Aorta (tissue), 5 donors: ENCODE measurements around the gene E2F2. TPM values are rescaled to one million over a fixed set of nuclear protein-coding genes. Genes with fewer than 3 reads are reported as not detected.
"Not testable (repeated sequence)": the region's sequence is repeated elsewhere in the genome, so short reads cannot be mapped to it uniquely, and the experiment has no call there.

Experiments
- ATAC-seq: fragments of 200-7000 bp; cut with Tn5 transposase; one replicate; pipeline ENCODE4 v1.9.1; 2022; ENCODE audit warnings: moderate library complexity; ENCODE audit not compliant: low FRiP score
- DNase-seq, 2 donors: peaks; one replicate each; pipeline ENCODE4 v3.0.0-alpha.2; 2020
- H3K27ac ChIP-seq, 2 donors: one replicate each; pipeline ENCODE4 v1.5.1; 2013; ENCODE audit warnings: low read length in 2 of 2, mild to moderate bottlenecking in 2 of 2, moderate library complexity in 2 of 2, control low read depth in 1 of 2, inconsistent platforms in 1 of 2, low read depth in 1 of 2
- H3K27me3 ChIP-seq, 2 donors: one replicate each; pipeline ENCODE4 v1.6.1; 2013; ENCODE audit warnings: control low read depth in 1 of 2, low read length in 1 of 2, mild to moderate bottlenecking in 1 of 2, moderate library complexity in 1 of 2; ENCODE audit not compliant: insufficient read depth in 2 of 2, control insufficient read depth in 1 of 2
- H3K36me3 ChIP-seq, 2 donors: one replicate each; pipeline ENCODE4 v1.6.1; 2013; ENCODE audit warnings: control low read depth in 1 of 2, low read length in 1 of 2, mild to moderate bottlenecking in 1 of 2; ENCODE audit not compliant: insufficient read depth in 2 of 2, control insufficient read depth in 1 of 2
- H3K4me1 ChIP-seq, 2 donors: one replicate each; pipeline ENCODE4 v1.6.1; 2013; ENCODE audit warnings: low read length in 2 of 2, control low read depth in 1 of 2, mild to moderate bottlenecking in 1 of 2, moderate library complexity in 1 of 2; ENCODE audit not compliant: insufficient read depth in 2 of 2, control insufficient read depth in 1 of 2
- H3K4me3 ChIP-seq, 2 donors: one replicate each; pipeline ENCODE4 v1.5.1; 2013; ENCODE audit warnings: low read length in 2 of 2, control low read depth in 1 of 2, mild to moderate bottlenecking in 1 of 2
- H3K9me3 ChIP-seq: one replicate; pipeline ENCODE4 v1.6.1; 2013; ENCODE audit warnings: mild to moderate bottlenecking, low read length; ENCODE audit not compliant: control insufficient read depth
- WGBS, 2 donors: extraction: QIAGEN DNeasy Blood & Tissue Kit; methylation state at CpG; one replicate each; pipeline ENCODE4 v1.1.7; 2013; 5-methylcytosine and 5-hydroxymethylcytosine counted together
- intact Hi-C, 2 donors: fragments of 100-400 bp; cut with DNase I; formaldehyde crosslinking; loops; one replicate each; pipeline versions ENCODE4 v1.14.2 to v1.15.0; 2022
- polyA plus RNA-seq, 2 donors: library from polyadenylated mRNA; stranded (reverse); fragments of 200-250 nt; gene quantifications; one replicate each; pipeline ENCODE4 v1.2.3, GENCODE V29; 2013
- total RNA-seq, 2 donors: library from RNA; stranded (reverse); fragmentation: NEBNext Ultra II Directional; extraction: Animal tissue kit (Norgen Biotek cat#: 25700); gene quantifications; one replicate each; pipeline ENCODE4 v1.2.1, GENCODE V29; 2021
- donor health status: healthy with polysubstance abuse.
- donor health status: Bipolar disorder and iron deficiency.
- donor health status: DM: no; HTN: no; CAD: no.
- donor health status: DM: no; HTN: no; CAD: no.
- donor health status: DM: yes; HTN: yes; CAD: no.

E2F2 gene
- total and polyA plus RNA-seq, 4 donors: 0.42 to 0.96 (median 0.50) TPM; not detected in 1

- H3K4me1 ChIP-seq: no peaks in the 10 kb centered on the region
- no peak for DNase-seq
- no peaks in the 10 kb centered on the region for H3K36me3 ChIP-seq
- H3K9me3 ChIP-seq: no peaks in the 10 kb centered on the region
- H3K27ac ChIP-seq: no peak overlapping the region
- no peak for ATAC-seq
- intact Hi-C loops: no loop called here
- H3K4me3 ChIP-seq: no peak overlapping the region
- H3K27me3 ChIP-seq: no peaks in the 10 kb centered on the region
- 89 to 90% methylated on average over 13 of the region's 13 CpGs for WGBS, 2 donors
Measured at GRCh38 chr1:23506376-23507107, 24.5 kb downstream of the E2F2 start.

- Histone ChIP-seq H3K4me3 (no peak overlapping the region), H3K4me1 (no peaks in the 10 kb centered on the region), H3K36me3 (no peaks in the 10 kb centered on the region), H3K9me3 (no peaks in the 10 kb centered on the region), H3K27ac (no peak overlapping the region), H3K27me3 (no peaks in the 10 kb centered on the region)
- intact Hi-C loops: no loop called here
- no peak for DNase-seq
- no peak for ATAC-seq
- WGBS, 2 donors: 96% methylated on average over 6 of the region's 6 CpGs
Measured at GRCh38 chr1:23505851-23506250, 25.2 kb downstream of the E2F2 start.

DNA sequence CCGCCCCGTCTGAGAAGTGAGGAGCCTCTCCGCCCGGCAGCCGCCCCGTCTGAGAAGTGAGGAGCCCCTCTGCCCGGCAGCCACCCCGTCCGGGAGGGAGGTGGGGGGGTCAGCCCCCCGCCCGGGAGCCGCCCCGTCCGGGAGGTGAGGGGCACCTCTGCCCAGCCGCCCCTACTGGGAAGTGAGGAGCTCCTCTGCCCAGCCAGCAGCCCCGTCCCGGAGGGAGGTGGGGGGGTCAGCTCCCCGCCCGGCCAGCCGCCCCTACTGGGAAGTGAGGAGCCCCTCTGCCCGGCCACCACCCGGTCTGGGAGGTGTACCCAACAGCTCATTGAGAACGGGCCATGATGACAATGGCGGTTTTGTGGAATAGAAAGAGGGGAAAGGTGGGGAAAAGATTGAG, 26.9 kb downstream of the E2F2 start:
- DNase-seq, H3K27ac ChIP-seq, H3K27me3 ChIP-seq, H3K4me1 ChIP-seq, intact Hi-C loops, H3K4me3 ChIP-seq, H3K36me3 ChIP-seq, H3K9me3 ChIP-seq, ATAC-seq: not testable (repeated sequence)
- 81 to 86% methylated on average over 15 to 24 of the region's 24 CpGs for WGBS, 2 donors

- intact Hi-C loops: no loop called here
- DNase-seq (no peak), ATAC-seq (no peak)
- Histone ChIP-seq H3K9me3 (no peaks in the 10 kb centered on the region), H3K36me3 (no peaks in the 10 kb centered on the region), H3K27me3 (no peaks in the 10 kb centered on the region), H3K27ac (no peak overlapping the region), H3K4me1 (no peaks in the 10 kb centered on the region), H3K4me3 (no peak overlapping the region)
- 33 to 77% methylated on average over 1 to 6 of the region's 6 CpGs for WGBS, 2 donors
Measured at GRCh38 chr1:23502951-23503350, 28.1 kb downstream of the E2F2 start.

DNA sequence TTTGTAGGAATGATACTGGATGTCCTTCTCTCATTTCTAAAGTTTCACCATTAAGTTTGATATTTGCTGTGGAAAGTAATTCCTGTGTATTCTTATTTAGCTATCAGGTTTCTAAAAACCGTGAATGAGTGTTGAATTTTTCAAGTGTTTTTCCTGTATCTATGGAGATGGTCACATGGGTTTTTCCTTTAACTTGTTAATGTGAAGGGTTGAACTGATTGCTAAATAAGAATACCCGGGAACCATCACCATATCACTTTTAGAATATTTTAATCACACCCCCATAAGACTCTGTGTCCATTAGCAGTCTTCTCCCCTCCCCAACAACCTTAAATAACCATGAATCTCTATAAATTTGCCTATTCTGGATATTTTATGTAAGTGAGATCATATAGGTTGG, 30.6 kb downstream of the E2F2 start:
- Histone ChIP-seq H3K36me3 (no peaks in the 10 kb centered on the region), H3K9me3 (no peaks in the 10 kb centered on the region), H3K27me3 (no peaks in the 10 kb centered on the region), H3K4me1 (no peaks in the 10 kb centered on the region), H3K4me3 (no peak overlapping the region), H3K27ac (no peak overlapping the region)
- intact Hi-C loops: no loop called here
- 34 to 40% methylated on average over 2 of the region's 2 CpGs for WGBS, 2 donors
- DNase-seq: no peak
- no peak for ATAC-seq

DNA sequence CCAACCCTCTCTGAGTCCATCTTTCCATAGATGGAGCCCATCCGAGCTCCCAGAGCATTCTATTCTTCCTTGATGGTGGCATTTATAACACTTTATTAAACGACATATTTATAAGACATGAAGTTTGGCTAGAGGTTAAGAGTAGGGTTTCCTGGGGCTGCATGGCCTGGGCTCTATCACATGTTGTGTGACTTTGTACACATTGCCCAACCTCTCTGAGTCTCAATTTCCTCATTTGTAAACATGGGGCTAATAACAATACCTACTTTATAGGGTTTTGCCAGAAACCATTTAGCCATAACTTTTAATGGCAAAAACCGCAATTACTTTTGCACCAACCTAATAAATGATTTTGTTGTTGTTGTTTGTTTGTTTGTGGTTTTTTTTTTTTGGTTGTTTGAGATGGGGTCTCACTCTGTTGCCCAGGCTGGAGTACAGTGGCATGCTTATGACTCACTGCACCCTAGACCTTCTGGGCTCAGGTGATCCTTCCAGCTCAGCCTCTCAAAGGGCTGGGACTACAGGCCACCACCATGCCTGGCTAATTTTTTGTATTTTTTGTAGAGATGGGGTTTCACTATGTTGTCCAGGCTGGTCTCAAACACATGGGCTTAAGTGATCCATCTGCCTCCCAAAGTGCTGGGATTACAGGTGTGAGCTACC, 33.1 kb downstream of the E2F2 start:
- Histone ChIP-seq H3K9me3 (no peaks in the 10 kb centered on the region), H3K27me3 (no peaks in the 10 kb centered on the region), H3K36me3 (no peaks in the 10 kb centered on the region), H3K4me3 (no peak overlapping the region), H3K4me1 (no peaks in the 10 kb centered on the region), H3K27ac (no peak overlapping the region)
- intact Hi-C loops: loop anchor here (2.0 to 5.0 kb wide), 3 partner anchors 39 to 139 kb away; no protein-coding TSS in a partner anchor
- no peak for DNase-seq
- no peak for ATAC-seq
- WGBS, 2 donors: 80 to 87% methylated on average over 3 of the region's 3 CpGs

GRCh38 chr1:23496490-23497181, 34.4 kb downstream of the E2F2 start:
- no peaks in the 10 kb centered on the region for H3K36me3 ChIP-seq
- intact Hi-C loops: loop anchor here (2.0 to 5.0 kb wide), 3 partner anchors 41 to 140 kb away; no protein-coding TSS in a partner anchor
- H3K9me3 ChIP-seq: no peaks in the 10 kb centered on the region
- no peak overlapping the region for H3K4me3 ChIP-seq
- no peaks in the 10 kb centered on the region for H3K4me1 ChIP-seq
- WGBS, 2 donors: 75 to 78% methylated on average over 6 to 7 of the region's 7 CpGs
- no peaks in the 10 kb centered on the region for H3K27me3 ChIP-seq
- ATAC-seq (no peak), DNase-seq (no peak)
- no peak overlapping the region for H3K27ac ChIP-seq

GRCh38 chr1:23494836-23495235, 36.2 kb downstream of the E2F2 start:
- not testable (repeated sequence) for H3K27ac ChIP-seq, H3K36me3 ChIP-seq, H3K27me3 ChIP-seq, H3K9me3 ChIP-seq, ATAC-seq, H3K4me1 ChIP-seq, DNase-seq, H3K4me3 ChIP-seq
- intact Hi-C loops: loop anchor here in 1 of 2 donors (5.0 kb wide), 1 partner anchor 42 kb away; no protein-coding TSS in a partner anchor
- 88 to 89% methylated on average over 6 of the region's 6 CpGs for WGBS, 2 donors
